NK-92 (cell line): Measurements from ENCODE around the gene LCN10.
"Not testable (repeated sequence)": the region's sequence is repeated elsewhere in the genome, so short reads cannot be mapped to it uniquely, and the experiment has no call there.

ENCODE experiments used
- DNase-seq: peaks from one replicate; lab custom pipeline; 2025; ENCODE audit not compliant: unreplicated experiment; lab: John Stamatoyannopoulos, UW

Gene LCN10

DNA sequence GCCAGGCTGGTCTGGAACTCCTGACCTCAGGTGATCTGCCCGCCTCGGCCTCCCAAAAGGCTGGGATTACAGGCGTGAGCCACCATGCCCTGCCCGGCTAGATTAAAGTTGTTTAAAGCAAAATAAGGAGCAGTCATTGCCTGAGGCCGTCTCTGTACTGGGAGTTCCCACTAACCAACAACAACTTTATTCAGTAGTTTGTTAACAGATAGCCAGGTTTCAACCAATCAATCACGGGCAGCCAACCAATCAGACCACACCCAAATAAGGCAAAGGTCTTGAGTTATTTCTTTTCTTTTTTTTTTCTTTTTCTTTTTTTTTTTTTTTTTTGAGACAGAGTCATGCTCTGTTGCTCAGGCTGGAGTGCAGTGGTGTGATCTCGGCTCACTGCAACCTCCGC, 38.0 kb downstream of the LCN10 start:
- not testable (repeated sequence) for DNase-seq

DNA sequence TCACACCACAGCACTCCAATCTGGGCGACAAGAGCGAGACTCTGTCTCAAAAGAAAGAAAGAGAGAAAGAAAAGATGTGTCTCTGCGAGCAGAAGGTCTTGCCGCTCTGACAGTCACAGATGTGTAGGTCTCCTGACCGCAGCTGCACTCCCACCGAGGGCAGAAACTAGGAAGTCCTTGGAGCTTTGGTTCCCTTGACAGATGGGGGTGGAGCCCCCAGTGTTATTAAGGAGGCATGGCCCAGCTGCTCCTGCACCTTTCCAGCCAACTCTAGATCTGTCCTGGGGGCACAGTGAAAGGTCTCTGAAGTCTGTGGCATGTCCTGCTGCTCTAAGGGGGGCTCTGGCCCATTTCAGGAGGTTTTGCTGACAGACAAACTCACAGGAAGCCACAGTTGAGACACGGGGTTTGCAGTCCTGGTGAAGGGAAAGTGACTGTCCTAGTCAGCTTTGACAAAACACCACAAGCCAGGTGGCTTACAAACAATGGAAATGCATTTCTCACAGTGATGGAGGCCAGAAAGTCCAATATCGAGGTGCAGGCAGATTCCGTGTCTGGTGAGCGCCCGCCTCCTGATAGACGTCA, 39.4 kb downstream of the LCN10 start:
- no peak for DNase-seq

DNA sequence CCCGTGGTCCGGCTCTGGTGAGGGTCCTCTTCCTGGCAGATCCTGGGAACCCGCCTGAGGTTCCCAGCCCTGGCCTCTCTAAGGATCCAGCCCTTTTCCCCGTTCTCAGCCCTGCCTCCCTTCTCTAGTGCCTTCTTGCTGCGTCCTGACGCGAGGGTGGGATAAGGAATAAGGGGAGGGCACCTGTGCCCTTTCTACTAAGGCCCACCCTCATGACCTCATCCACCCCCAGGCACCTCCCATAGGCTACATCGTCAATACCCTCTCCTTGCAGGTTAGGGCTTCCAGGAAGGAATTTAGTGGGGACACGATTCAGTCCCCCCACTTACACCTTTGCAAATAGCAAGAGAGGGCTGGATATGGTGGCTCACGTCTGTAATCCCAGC, 41.1 kb downstream of the LCN10 start:
- DNase-seq = no peak

DNA sequence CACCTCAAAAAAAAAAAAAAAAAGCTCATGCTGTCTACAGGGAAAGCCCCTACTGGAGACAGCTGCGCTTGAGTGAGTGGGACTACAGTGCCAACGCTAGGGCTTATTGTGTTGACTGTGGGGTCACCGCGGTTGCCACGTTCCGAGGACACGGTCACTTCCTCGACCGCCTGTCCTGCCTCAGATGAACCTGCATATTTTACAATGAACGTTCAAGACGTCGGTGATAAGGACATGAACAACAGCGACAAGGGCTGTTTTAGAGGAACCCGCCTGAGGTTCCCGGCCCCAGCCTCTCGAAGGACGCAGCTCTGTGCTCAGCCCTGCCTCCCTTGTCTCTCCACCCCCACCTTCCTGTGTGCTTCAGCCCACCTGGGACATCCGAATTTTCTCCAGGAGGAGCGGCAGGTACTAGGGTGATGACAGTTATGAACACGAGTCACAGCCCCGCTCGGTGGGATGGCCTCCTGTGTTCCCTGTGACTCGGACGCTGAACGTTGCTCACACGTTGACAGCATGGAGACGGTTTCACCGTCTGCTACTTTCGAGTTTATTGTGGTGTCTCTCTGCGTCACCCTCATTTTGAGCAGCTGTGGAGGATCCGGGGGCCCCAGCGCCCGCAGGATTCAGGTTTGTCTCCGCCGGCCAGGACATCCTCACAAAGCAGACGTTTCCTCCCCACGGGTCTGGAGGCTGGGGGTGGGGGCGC, 41.6 kb downstream of the LCN10 start:
- DNase-seq = no peak

DNA sequence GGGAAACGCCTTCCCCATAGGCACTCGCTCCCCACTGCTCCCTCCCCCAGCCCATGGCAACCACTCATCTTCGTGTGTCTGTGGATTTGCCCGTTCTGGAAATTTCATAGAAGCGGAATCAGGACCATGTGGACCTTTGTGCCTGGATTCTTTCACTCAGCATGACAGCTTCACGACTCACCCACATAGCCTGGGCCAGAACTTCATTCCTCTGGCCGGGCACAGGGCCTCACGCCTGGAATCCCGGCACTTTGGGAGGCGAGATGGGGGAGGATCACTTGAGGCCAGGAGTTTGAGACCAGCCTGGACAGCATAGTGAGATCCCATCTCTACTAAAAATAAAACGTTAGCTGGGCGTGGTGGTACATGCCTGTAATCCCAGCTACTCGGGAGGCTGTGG, 42.4 kb downstream of the LCN10 start:
- no peak for DNase-seq

DNA sequence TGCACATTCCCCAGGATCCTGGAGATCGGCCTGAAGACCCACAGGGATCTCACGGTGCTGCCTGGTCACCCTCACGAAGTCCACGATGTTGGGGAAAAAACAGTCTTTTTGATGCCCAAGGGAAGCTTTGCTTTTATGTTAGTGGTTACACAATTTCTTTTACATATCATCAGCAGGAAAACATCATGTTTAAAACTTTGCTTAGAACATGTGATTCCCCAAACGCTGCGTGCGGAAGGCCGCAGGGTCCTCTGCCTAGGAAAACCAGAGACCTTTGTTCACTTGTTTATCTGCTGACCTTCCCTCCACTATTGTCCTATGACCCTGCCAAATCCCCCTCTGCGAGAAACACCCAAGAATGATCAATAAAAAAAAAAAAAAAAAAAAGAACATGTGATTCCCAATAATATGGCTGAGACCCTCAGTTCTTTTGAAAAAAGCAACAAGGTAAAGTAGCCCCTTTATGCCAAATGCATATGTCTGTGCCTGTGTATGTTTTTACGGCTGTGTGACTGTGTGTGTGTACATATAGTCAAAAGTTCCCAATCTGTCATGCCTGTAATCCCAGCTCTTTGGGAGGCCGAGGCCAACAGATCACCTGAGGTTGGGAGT, 44.0 kb downstream of the LCN10 start:
- no peak for DNase-seq

DNA sequence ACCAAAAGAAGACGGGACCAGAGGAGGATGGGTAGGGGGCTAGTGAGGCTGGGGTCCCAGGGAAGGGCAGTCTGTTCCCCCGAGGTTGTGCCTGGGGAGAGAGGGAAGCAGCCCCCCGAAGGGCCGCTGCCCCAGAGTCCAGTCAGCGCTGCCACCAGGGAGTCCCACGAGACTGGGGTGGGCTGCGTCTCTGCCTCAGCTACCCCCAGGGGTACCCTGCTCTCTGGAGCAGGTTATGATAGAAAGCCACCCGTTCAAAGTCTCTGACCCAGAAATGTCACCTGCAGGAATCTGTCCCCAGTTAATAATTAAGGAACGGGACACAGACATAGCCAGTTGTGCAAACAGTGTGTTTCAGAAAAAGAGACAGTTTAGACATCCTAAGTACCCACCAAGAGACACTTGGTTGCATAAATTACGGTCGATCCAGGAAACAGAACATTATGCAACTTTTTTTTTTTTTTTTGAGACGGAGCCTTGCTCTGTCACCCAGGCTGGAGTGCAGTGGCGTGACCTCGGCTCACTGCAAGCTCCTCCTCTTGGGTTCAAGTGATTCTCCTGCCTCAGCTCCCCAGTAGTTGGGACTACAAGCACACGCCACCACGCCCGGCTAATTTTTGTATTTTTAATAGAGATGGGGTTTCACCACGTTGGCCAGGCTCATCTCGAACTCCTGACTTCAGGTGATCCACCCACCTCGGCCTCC, 44.8 kb downstream of the LCN10 start:
- DNase-seq = no peak

DNA sequence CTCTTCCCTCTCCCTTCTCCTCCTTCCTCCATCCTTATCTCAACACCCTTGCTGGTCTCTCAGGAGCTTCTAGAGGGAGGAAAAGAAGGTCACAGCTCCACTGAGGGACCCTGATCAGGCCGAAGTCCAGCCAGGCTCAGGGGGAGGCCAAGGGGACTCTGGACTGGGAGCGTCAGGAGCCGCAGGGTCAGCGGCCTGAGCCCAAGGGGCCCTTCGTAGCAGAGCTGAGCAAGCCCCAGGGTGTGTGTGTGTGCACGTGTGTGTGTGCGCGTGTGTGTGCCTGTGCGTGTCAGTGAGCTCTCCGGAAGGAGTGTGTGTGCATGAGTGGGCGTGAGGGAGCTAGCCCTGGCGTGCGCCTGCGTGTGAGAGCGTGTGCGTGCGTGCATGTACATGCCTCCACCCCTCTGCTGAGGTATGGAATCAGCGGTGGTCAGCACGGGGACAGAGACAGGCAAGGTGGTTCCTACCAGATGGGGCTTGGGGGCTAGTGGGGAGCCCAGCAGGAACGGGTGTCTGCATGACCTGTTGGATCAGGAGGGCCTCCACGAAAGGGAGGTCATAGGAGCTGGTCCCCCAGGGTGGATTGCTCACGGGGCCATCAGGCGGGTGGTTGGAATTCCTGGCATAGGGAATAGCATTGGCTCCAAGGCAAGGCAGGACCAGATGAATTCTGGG, 45.5 kb downstream of the LCN10 start:
- no peak for DNase-seq

DNA sequence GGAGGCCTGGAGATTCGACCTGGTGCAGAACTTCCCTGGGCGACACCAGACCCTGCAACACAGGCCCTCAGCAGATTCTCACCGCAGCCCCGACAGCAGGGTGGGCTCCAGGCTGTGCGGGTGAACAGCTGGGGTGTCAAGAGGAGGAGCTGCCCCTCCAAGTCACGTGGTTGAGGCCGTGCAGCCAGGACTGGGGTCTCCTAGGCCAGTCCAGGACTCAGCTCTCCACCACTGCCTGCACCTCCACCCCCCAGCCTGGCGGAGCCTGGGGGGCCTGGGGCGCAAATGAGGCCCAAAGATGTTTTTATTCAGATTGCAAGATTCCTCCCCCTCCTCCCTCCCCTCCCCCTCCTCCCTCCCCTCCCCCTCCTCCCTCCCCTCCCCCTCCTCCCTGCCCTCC, 46.2 kb downstream of the LCN10 start:
- DNase-seq = no peak

DNA sequence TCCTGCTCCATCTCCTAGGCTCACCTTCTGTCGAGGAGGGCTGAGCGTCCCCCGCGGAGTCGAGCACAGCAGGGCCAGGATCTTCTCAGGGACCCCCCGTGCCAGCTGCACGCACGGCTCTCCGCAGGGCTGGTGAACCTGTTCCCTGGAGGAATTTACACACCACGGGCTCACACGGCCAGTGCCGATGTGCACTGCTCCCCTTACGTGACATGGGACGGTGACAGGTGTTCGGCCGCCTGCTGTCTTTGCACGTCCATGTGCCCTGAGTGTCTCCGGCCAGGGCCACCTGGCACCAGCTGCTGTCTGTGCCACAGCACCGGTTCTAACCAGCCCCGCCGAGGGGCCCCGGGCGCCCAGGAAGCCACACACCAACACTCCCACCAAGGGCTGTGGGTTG, 46.8 kb downstream of the LCN10 start:
- DNase-seq = no peak

DNA sequence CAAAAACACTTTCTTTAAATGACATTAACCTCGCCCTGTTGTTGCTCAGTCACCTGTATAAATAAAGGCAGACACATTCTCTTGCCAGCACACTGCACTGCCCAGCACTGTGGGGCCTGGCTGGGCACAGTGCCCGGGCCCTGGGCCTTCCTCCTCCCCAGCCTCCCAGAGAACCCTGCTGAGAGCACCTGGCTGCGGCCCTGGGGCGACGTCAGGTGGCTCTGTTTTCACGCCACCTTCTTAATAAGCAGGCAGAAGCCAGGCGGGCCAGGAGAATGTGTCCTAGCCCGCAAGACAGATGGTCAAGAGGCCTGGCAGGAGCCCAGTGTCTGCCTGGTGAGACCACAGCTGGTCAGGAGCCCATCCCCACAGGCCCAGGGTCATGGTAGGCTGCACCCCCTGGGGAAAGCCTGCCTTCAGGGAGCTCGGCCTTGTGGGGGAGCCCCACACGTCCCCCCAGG, 47.3 kb downstream of the LCN10 start:
- no peak for DNase-seq

DNA sequence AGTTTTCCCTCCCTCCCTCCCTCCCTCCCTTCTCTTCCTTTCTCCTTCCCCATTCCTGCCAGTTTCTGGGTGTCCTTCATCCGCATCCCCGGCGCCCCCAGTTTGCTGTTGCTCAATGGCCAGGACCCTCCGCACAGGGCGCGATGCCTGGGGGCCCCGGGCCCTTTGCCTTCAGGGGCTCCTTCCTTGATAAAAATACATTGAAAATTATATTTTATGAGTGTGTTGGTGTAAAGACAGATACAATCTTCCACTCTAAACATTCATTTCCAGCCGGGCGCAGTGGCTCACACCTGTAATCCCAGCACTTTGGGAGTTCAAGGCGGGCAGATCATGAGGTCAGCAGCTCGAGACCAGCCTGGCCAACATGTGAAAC, 47.9 kb downstream of the LCN10 start:
- no peak for DNase-seq

DNA sequence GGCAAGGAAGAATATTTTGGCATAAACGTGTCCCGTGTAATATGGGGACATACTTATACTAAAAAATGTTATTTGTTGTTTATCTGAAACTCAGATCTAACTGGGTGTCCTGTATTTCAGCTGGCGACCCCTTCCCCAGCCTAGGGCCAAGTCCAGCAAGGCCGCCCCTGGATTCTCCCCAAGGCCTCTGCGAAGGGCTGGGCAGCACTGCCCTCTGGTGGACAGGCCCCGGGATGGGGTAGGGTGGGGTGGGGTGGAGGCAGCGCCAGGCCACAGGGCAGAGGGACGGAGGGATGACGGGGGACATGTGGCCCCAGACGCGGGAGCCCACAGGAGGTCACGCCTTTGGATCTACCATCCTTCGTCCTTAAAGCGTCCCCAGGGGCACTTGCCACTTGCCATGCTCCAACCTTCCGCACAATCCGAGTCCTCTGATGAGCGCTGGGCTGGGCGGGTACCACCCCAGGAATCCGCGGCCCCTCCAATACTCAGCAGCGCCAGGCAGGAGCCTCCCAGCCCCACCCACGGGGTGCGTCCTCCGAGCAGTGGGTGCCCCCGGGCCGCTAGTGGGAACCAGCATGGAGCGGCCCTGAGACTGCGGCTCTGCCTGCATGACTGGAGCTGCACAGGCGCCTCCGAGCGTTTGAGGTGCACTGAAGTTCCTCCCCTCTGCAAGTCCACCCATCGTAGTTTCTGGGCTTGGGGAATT, 48.4 kb downstream of the LCN10 start:
- DNase-seq = no peak

DNA sequence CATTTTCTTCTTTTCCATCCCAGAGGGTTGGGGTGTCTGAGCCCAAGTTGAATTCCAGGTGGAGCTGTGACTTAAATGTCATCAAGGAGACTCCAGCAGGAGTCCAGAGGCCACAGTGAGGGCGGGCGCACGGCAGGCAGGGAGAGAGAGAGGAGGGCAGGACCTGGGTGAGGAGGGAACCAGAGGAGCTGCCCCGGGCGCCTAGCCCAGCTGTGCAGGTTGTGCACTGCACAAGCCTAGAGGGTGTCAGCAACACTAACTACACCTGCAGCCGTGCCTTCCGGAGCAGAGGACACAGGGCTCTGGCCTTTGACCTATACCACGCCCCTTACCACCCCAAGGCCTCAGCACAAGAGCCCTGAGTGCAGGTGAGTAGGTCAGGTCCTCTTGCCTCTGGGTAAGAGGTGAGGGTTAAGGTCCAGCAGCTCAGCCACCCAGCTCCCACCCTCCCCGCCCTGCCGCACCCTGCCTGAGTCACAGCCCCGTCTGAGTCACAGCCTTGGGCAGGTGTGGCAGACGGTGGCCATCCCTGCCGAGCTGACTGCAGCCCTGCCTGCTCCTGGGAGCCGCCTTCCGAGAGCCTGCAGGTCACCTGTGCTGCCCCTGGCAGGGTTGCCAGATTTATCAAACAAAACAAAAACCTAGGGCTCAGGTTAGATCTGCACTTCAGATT, 49.1 kb downstream of the LCN10 start:
- DNase-seq = no peak

DNA sequence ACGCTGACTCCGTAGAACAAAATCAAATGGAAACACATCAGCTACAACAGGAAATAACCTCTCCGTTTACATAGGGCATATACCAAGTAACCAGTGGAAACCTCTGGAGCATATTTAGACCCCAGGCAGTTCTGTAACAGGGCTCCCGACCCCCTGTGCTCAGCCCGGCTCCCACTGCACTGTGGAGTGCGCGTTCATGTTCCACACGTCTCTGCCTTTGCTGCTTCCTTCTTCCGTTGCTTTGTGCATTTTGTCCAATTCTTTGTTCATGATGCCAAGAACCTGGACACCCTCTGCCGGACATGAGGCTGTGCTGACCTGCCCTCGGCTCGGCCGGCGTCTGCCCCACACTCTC, 49.6 kb downstream of the LCN10 start:
- no peak for DNase-seq

DNA sequence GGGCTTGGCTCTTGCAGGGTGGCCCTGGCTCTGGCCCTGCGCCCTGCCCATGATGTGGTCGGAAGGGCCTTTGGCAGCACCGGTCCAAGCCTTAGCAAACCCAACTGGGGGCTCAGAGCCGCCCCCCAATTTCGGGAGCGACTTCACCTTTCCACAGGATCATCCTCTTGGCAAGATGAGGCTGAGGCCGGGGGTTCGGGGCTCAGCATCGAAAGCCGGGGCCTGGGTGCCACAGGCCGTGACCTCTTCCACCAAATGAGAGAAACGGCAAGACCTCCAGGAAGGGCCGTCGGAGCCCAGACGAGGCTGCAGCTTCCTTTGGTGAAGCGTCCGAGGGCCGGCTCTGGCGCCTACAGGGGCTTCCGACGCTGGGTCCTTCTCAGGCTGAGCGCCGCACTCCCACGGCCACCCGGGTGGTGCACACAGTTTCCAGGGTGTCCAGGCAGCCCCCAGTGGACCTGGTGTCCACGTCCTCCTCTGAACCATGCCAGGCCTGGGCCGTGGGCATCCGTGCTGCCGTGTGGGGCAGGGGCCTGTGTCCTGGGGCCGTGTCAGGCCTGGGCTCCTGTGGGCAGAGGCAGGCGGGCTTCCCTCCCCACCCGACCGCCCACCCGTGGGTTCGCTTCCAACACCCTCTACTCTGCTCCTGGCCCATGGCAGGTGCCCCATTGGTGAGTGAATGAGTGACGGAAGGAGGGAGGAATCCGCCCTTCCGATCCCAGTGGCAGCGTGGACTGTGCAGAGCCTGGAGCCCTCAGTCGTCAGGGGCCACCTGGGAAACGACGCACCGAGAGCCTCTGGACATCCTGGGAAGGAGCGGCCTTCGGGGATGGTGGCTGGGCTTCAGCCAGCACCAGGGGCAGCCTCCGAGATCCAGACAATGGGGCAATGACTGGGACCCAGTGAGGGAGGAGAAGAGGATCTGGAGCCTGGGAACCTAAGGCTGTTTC, 50.3 kb downstream of the LCN10 start:
- no peak for DNase-seq

DNA sequence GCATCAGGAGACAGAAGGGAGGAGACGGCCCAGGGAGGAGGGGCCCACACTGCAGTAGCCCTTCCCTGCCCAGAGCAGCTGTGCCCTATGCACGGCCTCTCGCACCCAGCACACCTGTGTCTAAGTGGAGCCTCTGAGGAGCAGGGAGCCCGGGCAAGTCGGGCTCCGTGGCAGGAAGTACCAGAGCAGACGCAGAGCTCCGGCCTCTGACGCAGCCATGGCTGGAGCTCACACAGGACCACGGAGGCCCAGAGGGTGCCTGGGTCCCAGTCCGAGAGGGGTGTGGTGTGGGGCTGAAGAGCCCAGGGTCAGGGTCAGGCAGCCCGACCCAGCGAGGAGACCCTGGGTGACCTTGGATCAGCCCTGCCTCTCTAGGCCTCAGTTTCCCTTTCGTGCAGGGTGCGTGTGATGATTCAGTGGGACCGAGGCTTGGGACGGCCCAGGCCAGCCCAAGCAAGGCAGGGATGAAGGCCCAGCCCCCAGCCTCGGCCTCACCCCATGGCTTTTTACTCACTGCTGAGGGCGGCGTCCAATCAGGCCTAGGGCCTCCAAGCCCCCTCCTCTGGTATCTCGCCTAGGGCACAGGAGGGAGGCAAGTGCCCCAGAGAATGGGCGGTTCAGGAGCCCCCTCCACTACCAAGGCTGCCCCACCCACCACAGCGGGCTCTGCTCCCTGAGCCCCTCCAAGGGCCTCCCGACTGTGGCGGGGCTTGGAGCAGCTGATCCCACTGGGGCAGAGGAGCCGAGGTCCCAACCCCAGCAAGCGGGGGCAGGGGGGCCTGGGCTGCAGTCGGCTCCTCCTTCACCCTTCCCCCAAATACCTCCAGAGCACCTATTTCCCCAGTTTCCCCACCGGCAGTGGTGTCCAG, 51.2 kb downstream of the LCN10 start:
- no peak for DNase-seq

DNA sequence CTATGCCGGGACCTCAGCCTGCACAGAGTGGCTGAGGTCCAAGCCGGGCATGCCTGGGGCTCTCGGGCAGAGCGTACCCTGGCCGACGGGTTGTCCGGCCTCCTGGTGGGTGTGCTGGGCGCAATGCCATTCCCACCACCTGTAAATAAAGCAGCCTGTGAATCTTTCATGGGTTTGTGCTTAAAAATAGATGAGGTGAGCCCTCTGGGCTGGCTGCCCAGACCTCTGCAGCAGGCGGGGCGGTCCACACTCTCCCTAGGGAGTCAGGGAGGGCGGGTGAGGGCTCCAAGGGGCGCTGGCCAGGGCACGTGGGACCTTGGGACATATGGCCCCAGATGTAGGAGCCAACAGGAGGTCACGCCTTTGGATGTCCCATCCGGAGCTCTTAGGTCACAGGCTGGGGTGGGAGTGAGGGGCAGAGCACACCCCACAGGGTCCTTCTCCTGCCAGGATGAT, 51.9 kb downstream of the LCN10 start:
- no peak for DNase-seq
